Parathyroid adenoma (tissue), 2 donors: ENCODE data around the gene PTCSC3.
"Not testable (repeated sequence)": the region's sequence is repeated elsewhere in the genome, so short reads cannot be mapped to it uniquely, and the experiment has no call there.

Source experiments
- H2AFZ ChIP-seq: fragments of 300-600 bp; sonication (generic); one replicate; pipeline ENCODE4 v1.7.0; 2017; ENCODE audit warnings: antibody characterized with exemption, mild to moderate bottlenecking
- H3K27ac ChIP-seq: fragments of 300-600 bp; sonication (generic); one replicate; pipeline ENCODE4 v1.7.0; 2017
- H3K27me3 ChIP-seq: fragments of 300-600 bp; sonication (generic); one replicate; pipeline ENCODE4 v1.7.0; 2017; ENCODE audit warnings: low read length; ENCODE audit not compliant: control insufficient read depth, insufficient read depth
- H3K36me3 ChIP-seq: fragments of 300-600 bp; sonication (generic); one replicate; pipeline ENCODE4 v1.7.0; 2017; ENCODE audit warnings: low read length; ENCODE audit not compliant: control insufficient read depth, insufficient read depth
- H3K4me1 ChIP-seq: fragments of 300-600 bp; sonication (generic); one replicate; pipeline ENCODE4 v1.7.0; 2017; ENCODE audit warnings: control low read depth
- H3K4me2 ChIP-seq: fragments of 300-600 bp; sonication (generic); one replicate; pipeline ENCODE4 v1.7.0; 2017; ENCODE audit warnings: low read length
- H3K4me3 ChIP-seq: fragments of 300-600 bp; sonication (generic); one replicate; pipeline ENCODE4 v1.7.0; 2017; ENCODE audit warnings: low read depth, low read length
- H3K79me2 ChIP-seq: fragments of 300-600 bp; sonication (generic); one replicate; pipeline ENCODE4 v1.7.0; 2017; ENCODE audit warnings: control low read depth
- H3K9ac ChIP-seq: fragments of 300-600 bp; sonication (generic); one replicate; pipeline ENCODE4 v1.7.0; 2017; ENCODE audit warnings: mild to moderate bottlenecking
- H3K9me3 ChIP-seq: fragments of 300-600 bp; sonication (generic); one replicate; pipeline ENCODE4 v1.7.0; 2017; ENCODE audit warnings: low read length; ENCODE audit not compliant: control insufficient read depth
- TF ChIP-seq, protein P1 (sequence below): fragments of 300-600 bp; sonication (generic); IDR thresholded peaks from one replicate; pipeline ENCODE4 v1.7.0; 2017; ENCODE audit warnings: antibody characterized with exemption, mild to moderate bottlenecking
- donor health status: primary hyperparathyroidism.

PTCSC3 gene

DNA sequence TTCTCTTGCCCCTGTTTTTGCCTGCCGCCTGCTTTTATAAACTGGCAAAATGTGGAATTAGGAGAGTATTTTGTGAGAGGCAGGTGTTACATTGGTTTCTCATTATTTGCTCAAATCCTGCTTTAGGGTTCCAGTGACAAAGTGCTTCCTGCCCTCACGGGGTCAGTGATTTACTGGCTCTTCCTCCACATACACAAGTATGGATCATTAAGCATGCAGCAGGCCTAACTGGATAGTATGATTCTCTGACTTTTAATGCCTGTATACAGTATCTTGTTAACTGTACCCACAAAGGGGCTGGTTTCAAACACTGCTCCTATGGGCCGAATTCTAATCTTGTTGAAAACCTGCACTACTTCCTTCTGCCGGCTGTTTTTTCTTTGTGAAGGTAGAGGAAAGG, 63.2 kb downstream of the PTCSC3 start:
- Histone ChIP-seq H3K79me2 (no peaks in the 10 kb centered on the region), H3K4me3 (no peak overlapping the region), H3K4me2 (no peak overlapping the region), H3K9ac (no peak overlapping the region), H2AFZ (no peak overlapping the region), H3K36me3 (peaks cover 3% of the 10 kb centered on the region), H3K9me3 (no peaks in the 10 kb centered on the region), H3K27me3 (no peaks in the 10 kb centered on the region), H3K27ac (no peak overlapping the region), H3K4me1 (no peaks in the 10 kb centered on the region)
- TF ChIP-seq, protein P1, sequence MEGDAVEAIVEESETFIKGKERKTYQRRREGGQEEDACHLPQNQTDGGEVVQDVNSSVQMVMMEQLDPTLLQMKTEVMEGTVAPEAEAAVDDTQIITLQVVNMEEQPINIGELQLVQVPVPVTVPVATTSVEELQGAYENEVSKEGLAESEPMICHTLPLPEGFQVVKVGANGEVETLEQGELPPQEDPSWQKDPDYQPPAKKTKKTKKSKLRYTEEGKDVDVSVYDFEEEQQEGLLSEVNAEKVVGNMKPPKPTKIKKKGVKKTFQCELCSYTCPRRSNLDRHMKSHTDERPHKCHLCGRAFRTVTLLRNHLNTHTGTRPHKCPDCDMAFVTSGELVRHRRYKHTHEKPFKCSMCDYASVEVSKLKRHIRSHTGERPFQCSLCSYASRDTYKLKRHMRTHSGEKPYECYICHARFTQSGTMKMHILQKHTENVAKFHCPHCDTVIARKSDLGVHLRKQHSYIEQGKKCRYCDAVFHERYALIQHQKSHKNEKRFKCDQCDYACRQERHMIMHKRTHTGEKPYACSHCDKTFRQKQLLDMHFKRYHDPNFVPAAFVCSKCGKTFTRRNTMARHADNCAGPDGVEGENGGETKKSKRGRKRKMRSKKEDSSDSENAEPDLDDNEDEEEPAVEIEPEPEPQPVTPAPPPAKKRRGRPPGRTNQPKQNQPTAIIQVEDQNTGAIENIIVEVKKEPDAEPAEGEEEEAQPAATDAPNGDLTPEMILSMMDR, result no peak

DNA sequence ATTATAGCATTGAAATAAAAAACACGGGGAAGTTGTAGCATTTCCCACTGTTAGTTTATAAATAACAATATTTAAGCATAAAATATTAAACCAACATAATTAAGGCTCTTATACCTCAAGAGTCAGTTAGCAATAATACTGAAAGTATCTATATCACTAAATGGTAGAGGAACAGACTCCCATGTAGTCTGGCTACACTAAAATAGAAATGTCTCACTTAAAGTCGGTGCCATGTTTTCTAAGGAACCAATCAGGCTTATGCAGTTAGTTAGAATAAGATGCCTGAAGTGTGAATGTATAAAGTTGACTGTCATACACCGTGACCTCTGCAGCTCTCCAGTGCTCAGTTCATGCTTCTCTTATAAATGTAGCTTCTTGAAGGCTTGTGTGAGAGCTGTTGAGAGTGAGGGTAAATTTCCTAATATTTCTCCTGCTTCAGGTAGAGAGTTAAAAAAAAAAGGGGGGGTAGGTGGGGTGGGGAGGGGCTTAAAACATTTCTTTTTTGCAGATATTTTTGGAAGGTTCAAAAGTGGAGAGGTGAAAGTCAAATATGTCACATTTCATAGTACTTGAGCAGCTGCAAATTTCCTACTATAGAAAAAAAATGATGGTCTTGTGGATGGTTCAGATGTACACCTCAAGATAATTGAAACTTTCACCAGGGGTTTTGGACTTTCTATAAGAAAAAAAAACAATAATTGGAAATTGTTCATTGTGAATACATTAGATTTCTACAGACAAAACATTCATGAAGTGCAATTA, 64.5 kb downstream of the PTCSC3 start:
- Histone ChIP-seq H3K27me3 (no peaks in the 10 kb centered on the region), H3K4me1 (no peaks in the 10 kb centered on the region), H3K4me3 (no peak overlapping the region), H3K79me2 (no peaks in the 10 kb centered on the region), H3K27ac (no peak overlapping the region), H3K36me3 (peaks cover 3% of the 10 kb centered on the region), H3K9ac (no peak overlapping the region), H2AFZ (no peak overlapping the region), H3K9me3 (no peaks in the 10 kb centered on the region), H3K4me2 (no peak overlapping the region)
- TF ChIP-seq, protein P1, result no peak

DNA sequence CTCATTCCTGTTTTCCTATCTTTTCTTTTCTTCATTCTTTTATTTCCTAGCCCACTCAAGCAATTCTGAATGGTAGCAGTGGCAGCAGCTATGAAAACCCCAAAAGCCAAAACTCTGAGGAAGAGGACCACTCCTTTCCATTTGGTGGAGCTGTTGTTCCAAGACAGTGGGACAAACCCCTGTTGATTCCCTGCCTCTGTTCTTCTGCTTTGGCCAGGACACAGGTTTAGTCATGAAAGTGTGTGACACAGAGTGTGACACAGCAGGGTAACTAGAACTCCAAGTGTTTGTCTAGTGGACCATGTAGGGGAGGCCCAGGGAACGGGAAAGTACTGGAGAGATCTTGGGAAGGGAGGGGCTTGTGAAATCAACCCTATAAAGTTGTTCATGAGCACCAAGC, 71.1 kb downstream of the PTCSC3 start:
- TF ChIP-seq, protein P1, result no peak
- Histone ChIP-seq H3K27me3 (no peaks in the 10 kb centered on the region), H3K9ac (no peak overlapping the region), H2AFZ (no peak overlapping the region), H3K79me2 (no peaks in the 10 kb centered on the region), H3K9me3 (no peaks in the 10 kb centered on the region), H3K27ac (no peak overlapping the region), H3K4me3 (no peak overlapping the region), H3K4me1 (no peaks in the 10 kb centered on the region), H3K4me2 (no peak overlapping the region), H3K36me3 (no peaks in the 10 kb centered on the region)

DNA sequence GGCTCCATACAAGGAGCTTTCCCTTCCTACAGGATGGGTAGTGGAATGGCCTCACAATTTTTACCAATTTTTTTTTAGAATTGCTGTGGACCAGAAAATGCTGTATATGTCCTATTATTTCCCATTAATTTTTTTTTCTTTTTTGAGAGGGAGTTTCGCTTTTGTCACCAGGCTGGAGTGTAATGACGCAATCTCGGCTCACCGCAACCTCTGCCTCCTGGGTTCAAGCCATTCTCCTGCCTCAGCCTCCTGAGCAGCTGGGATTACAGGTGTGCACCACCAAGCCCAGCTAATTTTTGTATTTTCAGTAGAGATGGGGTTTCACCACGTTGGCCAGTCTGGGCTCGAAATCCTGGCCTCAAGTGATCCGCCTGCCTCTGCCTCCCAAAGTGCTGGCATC, 72.3 kb downstream of the PTCSC3 start:
- H3K27ac ChIP-seq, H3K4me1 ChIP-seq, H3K4me2 ChIP-seq, H3K9ac ChIP-seq, H3K4me3 ChIP-seq, H3K36me3 ChIP-seq, H3K27me3 ChIP-seq, H3K79me2 ChIP-seq, H2AFZ ChIP-seq, H3K9me3 ChIP-seq: not testable (repeated sequence)

DNA sequence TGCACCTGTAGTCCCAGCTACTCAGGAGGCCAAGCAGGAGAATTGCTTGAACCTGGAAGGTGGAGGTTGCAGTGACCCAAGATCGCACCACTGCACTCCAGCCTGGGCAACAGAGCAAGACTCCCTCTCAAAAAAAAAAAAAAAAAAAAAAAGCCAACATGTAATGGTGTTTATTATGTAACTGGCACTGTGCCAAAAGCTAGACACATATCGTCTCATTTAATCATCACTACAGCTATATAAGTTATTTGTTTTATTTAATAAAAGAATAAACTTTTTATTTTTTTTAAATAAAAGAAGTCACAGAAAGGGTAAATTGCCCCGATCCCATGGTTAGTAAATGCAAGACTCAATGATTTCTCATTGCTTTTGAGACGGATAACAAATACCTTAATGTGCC, 76.9 kb downstream of the PTCSC3 start:
- H3K79me2 ChIP-seq, result no peaks in the 10 kb centered on the region
- no peak overlapping the region for H2AFZ ChIP-seq
- H3K27me3 ChIP-seq, result no peaks in the 10 kb centered on the region
- no peak overlapping the region for H3K27ac ChIP-seq
- no peak overlapping the region for H3K4me3 ChIP-seq
- TF ChIP-seq, protein P1, result no peak
- no peak overlapping the region for H3K9ac ChIP-seq
- no peak overlapping the region for H3K4me2 ChIP-seq
- H3K36me3 ChIP-seq, result no peaks in the 10 kb centered on the region
- no peaks in the 10 kb centered on the region for H3K9me3 ChIP-seq
- no peaks in the 10 kb centered on the region for H3K4me1 ChIP-seq
